HG03066 (cell line): ENCODE results near the gene CAMTA1.

Experiments
- ATAC-seq: cut with Tn5 transposase; IDR thresholded peaks from one replicate; pipeline ENCODE4 v1.9.1; 2021; ENCODE audit warnings: low read depth; ENCODE audit not compliant: unreplicated experiment

The CAMTA1 gene

GRCh38 chr1:7449750-7450149 lies 664.5 kb downstream of the CAMTA1 start:
- ATAC-seq: no peak

- no peak for ATAC-seq
Observed at GRCh38 chr1:7450838-7451237, 665.6 kb downstream of the CAMTA1 start.

- ATAC-seq: no peak
Observed at GRCh38 chr1:7453038-7453437, 667.8 kb downstream of the CAMTA1 start.

- no peak for ATAC-seq
Observed at GRCh38 chr1:7454052-7454815, 669.0 kb downstream of the CAMTA1 start.

- no peak for ATAC-seq
Observed at GRCh38 chr1:7454895-7455784, 669.9 kb downstream of the CAMTA1 start.

- no peak for ATAC-seq
Observed at GRCh38 chr1:7455796-7456721, 670.8 kb downstream of the CAMTA1 start.

GRCh38 chr1:7456722-7457082 lies 671.4 kb downstream of the CAMTA1 start:
- ATAC-seq: no peak

- no peak for ATAC-seq
Observed at GRCh38 chr1:7457811-7458210, 672.6 kb downstream of the CAMTA1 start.

- ATAC-seq: no peak
Observed at GRCh38 chr1:7458946-7459345, 673.7 kb downstream of the CAMTA1 start.

- no peak for ATAC-seq
Observed at GRCh38 chr1:7459914-7460313, 674.7 kb downstream of the CAMTA1 start.

- no peak for ATAC-seq
Observed at GRCh38 chr1:7460807-7461206, 675.6 kb downstream of the CAMTA1 start.

- ATAC-seq: no peak
Observed at GRCh38 chr1:7462617-7463016, 677.4 kb downstream of the CAMTA1 start.

GRCh38 chr1:7463526-7463925 lies 678.3 kb downstream of the CAMTA1 start:
- no peak for ATAC-seq

- ATAC-seq: no peak
Observed at GRCh38 chr1:7464736-7465135, 679.5 kb downstream of the CAMTA1 start.

- ATAC-seq: no peak
Observed at GRCh38 chr1:7467476-7468175, 682.4 kb downstream of the CAMTA1 start.

GRCh38 chr1:7468248-7468647 lies 683.0 kb downstream of the CAMTA1 start:
- ATAC-seq: no peak

- no peak for ATAC-seq
Observed at GRCh38 chr1:7469255-7469938, 684.1 kb downstream of the CAMTA1 start.

- ATAC-seq: no peak
Observed at GRCh38 chr1:7470904-7471638, 685.8 kb downstream of the CAMTA1 start.

GRCh38 chr1:7471836-7472235 lies 686.6 kb downstream of the CAMTA1 start:
- no peak for ATAC-seq
